ENCODE measurements around the gene EPRS1.
"Not testable (repeated sequence)": the region's sequence is repeated elsewhere in the genome, so short reads cannot be mapped to it uniquely, and the experiment has no call there.

Gene EPRS1

DNA sequence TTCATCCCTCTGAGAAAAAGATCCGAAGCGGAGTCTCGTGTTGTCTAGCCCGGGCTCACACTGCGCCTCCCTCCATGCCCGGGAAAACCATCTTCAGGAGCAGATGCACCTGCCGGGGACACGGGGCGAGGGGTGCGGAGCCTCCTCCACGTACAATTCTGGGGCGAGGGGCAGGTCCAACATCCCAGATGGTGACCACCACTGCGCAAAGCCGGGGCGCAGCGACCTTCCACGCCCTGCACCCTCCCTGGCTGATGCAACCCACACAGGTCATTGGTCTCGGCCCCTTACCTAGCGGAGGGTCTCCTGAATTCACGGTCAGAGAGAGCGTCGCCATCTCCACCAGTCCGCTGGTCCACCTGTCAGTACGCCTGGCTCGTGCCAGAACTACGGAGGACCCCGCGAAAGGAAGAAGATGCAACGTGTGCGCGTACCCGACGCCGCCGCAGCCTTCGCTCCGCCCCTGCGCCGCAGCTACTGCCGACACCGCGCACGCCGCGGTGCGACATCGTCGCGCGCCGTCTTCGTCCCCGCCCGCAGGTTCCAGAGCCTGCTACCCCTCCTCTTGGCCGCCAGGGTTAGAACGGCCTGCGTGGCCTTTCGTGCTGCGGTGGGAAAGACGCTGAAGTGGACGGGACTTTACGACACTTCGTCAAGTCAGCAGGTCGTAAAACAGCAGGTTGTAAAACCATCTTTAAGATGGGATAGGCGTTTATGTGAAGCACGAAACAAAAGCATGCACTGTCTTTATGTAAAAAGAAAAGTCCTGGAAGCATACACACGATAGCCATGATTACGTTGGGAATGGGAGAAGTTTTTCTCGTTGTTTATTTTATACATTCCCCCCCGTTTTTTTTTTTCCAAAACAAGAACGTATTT, at the start of gene EPRS1:
EPRS1 (minus strand) TSS at position 454 of the 879 bp plus-strand sequence; CDS start at position 337, 117 bp downstream.
- peak; percentile 94 for DNase-seq (ENCODE audit: low read depth)

DNA sequence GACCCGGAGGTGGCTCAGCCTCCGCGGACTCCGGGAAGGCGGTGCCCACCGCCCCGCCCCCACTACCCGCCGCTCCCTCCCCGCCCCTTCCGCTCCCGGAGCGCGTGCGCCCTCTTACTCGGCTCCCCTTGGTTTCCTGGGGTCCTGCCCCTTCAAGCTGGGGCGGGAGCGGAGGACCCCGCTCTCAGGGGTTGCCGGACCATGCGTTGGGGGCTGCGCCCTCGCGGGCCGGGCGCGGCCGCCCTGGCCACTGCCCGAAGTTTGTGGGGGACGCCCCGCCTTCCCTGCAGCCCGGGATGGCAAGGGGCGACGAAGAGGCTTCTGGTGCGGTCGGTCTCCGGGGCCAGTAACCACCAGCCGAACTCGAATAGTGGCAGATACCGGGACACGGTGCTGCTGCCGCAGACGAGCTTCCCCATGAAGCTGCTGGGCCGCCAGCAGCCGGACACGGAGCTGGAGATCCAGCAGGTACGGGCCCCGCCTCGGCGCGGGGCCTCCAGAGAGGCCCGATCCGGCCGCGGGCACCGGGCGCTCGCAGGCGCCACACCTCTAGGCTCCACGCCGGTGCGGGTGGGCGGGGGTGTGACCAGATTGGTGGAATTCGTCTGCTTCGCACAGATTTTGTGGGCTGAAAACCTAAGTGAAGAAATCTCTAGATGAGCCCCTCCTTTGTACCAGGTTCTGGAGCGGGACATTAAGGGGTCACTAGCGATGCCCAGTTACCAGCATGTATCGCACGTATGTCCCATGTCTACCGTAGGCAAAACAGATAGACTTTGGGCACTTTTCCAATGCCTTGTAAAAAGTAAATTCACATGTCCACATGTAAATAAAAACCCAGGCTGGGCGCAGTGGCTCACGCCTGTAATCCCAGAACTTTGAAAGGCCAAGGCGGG, 48.0 kb upstream of the EPRS1 start, which contains the start of gene IARS2:
IARS2 (plus strand) TSS at position 117 of the 896 bp plus-strand sequence; CDS start at position 202, 85 bp downstream.
- DNase-seq (ENCODE audit: low read depth) = peak; percentile 73

DNA sequence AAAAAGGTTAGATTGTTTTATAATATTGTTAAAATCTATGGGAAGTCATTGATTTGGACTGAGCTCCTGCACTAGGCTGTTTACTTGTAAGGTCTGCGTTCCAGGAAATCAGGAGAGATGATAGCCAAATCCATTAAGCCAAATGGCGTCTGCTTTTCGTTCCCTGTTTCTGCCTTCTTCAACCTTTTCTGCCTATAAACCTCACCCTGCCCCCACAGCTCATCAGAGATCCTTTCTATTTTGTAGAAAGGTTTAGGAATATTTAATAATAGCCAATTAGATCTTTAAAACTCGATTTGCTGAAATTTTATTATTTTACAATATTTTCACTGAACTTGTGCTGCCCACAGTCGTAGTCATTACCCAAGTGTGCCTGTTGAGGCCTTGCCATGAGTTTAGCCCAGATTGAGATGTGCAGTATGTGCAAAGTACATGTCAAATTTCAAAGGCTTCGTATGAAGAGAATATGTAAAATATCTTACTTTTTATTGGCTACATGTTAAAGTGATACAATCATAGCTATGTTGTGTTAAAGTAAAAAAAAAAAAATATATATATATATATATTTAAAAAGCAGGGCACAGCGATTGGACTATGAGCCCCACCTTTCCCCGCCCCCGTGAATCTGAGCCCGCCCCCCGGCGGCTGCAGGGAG, 47.2 kb upstream of the EPRS1 start:
- no peak for DNase-seq (ENCODE audit: low read depth)

DNA sequence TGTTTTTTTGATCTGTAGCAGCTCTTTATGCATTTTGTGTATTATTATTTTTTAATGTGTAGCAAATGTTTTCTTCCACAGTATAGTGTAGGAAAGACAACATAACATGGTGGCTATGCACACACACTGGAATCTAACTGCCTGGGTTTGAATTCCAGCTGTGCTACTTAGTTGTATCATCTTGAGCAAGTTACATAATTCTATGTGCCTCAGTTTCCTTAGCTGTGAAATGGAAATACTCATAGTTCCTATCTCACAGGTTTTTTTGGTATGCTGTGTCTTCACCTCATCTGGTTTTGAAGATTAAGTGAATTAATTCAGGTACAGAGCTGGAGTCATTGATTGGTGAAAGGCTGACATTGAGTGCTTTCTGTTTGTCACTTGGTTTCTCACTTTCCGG, 46.4 kb upstream of the EPRS1 start:
- DNase-seq (ENCODE audit: low read depth) = no peak

DNA sequence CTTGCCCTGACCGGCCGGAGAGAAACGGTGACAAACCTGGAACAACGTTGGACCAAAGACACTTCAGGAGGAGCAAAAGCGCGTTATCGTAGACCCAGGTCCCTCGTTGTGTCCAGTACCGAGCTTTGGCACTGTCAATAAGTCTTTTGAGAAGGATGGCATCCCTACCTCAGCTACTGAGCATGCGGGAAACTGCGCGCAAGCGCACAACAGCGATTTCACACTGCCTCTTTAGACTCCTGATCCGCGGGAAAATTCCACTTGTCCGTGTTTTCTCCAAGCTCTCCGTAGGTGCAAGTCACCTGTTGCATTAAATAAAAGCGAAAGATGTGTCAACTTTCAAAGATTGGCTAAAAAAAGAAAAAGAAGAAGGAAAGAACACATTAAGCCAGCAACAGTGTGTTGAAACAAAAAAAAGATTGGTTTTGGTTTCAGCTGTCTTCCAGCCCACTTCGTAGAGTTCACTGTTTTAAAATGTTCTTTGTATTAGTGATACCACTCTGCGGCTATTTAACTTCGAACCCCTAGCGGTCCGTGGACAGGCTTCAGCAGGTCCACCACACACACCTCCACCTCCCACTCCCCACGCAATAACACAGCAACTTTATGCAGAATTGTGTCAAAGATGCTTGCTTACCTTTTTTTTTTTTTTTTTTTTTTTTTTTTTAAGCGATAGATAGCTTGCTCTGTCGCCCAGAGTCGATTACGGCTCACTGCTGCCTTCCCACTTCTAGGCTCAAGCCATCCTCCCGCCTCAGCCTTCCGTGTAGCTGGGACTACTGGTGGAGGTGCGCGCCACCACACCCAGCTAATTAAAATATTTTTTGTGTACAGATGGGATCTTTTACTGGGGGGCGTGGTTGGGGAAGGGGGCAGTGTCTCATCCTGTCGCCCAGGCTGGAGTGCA, 43.6 kb upstream of the EPRS1 start, which contains the start of gene BPNT1:
BPNT1 (minus strand) TSS at position 139 of the 907 bp plus-strand sequence. CDS start 9,942 bp downstream, outside the sequence.
- DNase-seq (ENCODE audit: low read depth) = peak; percentile 86

DNA sequence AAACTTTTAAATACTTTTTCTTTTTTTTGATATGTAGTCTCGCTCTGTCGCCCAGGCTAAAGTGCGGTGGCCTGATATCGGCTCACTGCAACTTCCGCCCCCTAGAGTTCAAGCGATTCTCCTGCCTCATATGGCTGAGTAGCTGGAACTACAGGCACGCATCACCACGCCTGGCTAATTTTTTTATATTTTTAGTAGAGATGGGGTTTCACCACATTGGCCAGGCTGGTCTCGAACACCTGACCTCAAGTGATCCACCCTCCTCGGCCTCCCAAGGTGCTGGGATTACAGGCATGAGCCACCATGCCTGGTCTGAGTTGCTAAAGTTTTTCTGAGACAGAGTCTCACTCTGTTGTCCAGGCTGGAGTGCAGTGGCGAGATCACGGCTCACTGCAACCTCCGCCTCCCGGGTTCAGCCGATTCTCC, 40.0 kb upstream of the EPRS1 start:
- not testable (repeated sequence) for DNase-seq (ENCODE audit: low read depth)

DNA sequence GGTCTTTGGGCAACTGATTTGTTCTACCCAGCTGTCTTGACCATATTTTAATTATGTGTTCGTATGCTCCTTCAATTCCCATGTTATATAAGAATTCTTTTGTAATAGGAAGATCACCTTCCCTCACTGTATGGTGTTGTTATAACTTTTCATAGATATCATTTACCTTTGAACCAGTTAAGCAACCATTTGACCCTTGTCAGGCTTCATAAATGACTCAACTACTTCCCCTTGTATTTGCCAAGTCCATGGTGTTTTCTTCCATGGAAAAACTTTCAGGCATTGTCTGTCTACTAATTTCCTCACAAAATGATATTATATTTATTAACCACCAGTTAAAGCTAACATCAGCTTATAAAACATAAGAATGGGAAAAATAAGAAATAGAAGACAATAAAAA, 38.2 kb upstream of the EPRS1 start:
- no peak for DNase-seq (ENCODE audit: low read depth)

DNA sequence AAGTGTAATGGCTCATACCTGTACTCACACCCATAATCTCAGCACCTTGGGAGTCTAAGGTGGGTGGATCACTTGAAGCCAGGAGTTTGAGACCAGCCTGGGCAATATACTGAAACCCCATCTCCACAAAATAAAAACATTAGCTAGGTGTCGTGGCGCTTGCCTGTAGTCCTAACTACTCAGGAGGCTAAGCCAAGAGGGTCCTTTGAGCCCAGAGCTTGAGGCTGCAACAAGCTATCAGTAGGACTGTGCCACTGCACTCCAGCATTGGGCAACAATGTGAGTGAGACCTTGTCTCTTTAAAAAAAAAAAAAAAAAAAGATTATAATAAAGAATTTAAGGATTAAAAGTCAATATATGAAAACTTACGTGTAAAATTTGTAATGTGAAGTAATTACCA, 31.6 kb upstream of the EPRS1 start:
- no peak for DNase-seq (ENCODE audit: low read depth)

DNA sequence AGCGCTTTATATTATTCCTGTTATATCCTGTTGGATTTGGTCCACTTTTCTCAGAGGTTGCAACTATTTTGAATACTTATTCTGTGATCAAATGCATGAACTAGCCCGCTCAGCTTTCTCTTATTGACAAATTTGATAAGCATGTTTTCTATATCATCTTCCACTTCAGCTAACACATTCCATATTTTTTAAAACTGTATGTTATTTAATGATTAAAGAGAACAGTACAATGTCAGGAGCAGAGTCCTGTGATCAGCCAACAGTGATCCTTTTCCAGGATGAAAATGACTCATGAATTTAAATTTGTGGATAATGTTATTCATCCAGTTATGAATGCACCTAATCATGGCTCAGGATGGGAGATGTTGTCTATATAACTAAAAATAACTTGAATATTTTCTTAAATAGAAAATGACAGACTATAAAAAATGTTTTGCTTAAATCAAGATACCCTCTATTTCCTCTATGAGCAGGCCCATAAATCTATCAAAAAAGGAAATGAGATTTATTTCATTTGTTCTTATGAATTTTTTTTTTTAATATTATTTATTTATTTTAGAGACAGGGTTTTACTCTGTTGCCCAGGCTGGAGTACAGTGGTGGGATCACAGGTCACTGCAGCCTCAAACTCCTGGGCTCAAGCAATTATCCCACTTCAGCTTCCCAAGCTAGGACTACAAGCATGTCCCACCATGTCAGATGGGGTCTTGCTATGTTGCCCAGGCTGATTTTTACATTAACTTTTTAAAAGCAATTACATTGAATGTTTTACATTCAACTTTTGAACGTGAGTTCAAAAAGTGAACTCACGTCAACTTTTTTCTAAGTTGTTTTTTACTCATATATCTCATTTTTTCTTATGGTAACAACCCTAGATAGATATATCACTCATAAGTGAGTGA, 30.8 kb upstream of the EPRS1 start:
- DNase-seq (ENCODE audit: low read depth) = no peak

DNA sequence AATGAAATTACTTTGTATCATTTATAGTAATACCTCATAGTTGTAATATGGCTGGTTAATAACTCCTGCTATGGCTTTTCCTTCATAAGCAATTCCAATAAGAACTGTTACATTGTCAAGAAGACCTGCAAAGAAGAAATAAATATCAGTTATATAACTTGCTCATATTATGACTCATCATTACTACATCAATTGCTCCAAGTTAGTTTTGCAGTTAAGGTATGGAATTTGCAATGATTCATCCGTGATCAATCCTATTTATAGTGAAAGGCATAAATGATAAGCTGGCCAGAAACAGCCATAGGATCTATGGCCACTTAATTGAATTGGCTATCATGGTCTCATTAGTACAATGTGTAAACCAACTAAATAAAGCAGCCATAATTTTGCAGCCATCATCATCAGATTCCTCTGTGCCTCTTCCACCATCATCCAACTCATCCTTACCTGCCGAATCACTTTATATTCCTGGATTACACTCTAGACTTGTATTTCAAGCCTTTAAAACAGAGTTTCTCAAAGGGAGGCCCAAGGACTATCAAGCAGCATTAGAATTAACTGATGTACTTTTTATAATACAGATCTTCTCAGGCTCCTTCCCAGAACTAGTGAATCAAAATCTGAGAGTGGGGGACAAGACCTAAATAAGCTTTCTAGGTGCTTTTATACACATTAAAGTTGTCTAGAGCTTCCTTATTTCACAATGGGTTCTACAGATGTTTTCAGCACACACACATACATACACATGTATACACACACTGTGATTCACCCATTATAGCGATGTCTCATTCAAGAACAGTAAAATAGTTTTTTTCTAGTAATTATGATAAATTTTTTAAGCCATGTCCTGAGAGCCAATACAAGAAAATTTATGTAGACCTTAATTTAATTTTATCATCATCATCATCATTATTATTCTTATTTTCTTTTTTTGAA, 21.2 kb upstream of the EPRS1 start:
- no peak for DNase-seq (ENCODE audit: low read depth)

DNA sequence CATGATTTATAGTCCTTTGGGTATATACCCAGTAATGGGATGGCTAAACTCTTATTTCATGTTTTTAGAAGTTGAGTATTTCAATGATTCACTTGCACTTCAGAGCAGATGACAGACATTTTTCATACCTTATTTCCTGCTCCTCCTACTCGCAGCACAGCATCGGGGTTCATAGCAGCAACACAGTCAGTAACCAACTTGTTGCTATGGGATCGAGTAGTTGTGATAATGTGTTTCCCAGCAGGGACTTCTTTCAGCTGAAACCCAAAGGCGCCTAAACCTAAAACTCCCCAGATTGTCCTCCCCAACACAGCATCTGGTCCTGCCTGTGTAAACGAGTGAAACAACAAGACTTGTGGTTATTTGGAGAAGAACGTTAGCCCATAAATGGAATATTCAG, 16.3 kb upstream of the EPRS1 start:
- no peak for DNase-seq (ENCODE audit: low read depth)

DNA sequence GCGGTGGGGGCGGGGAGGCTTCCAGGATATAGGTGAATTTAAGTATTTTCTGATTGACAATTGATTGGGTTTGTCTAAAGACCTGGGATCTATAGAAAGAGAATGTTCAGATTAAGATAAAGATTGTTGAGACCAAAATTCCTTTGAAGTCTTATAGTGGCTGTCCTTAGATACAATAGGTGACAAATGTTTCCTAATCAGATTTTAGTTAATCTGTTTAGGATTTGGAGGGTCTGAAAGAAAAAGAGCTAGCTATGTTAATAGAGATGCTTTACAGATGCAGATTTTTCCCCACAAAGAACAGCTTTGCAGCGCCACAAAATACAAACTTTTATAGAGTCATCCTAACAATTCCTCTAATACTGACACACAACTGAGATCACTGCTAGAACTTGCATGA, 14.6 kb upstream of the EPRS1 start:
- DNase-seq (ENCODE audit: low read depth) = no peak

DNA sequence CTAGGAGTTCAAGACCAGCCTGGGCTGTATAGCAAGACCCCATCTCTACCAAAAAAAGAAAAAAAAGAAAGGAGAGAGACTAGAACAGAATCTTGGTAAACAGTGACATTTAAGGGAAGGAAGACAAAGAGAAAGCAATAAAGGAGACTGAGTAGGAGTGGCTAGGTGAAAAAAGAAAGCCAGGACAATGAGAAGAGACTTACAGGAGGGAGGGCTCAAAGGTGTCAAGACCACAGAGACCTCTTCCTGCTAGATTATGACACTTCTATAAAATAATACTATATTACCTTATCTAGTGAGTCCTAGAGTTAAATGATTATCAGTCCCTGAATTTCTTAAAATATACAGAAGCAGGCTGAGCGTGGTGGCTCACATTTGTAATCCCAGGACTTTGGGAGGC, 10.1 kb upstream of the EPRS1 start:
- DNase-seq (ENCODE audit: low read depth) = no peak

DNA sequence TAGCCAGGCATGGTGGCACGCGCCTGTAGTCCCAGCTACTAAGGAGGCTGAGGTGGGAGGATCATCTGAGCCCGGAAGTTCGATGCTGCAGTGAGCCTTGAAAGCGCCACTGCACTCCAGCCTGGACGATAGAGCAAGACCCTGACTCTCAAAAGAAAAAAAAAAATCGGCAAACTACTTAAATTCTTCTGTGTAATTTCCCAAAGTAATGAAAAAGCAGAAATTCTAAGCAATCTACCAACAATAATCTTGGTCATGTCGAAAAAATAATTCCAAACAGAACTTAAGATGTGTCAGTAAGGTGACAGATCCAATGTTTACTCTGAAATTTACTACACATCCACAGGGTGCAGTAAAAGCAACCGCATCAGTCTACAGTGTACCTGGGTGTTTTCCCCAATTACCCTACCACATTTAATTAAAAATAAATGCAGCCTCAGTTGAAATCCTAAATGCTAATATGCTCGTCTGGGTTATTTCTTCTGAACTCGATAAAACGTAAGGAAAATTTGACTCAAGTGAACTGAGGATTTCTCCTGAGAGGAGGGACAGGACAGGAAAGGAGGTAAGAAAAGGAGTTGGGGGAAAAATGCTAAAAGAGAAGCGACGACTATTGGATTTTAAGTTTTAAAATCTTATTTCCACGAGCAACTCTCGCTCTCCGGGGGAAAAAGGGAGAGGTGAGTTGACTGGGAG, 801 bp downstream of the EPRS1 start:
- DNase-seq (ENCODE audit: low read depth) = peak; percentile 2

DNA sequence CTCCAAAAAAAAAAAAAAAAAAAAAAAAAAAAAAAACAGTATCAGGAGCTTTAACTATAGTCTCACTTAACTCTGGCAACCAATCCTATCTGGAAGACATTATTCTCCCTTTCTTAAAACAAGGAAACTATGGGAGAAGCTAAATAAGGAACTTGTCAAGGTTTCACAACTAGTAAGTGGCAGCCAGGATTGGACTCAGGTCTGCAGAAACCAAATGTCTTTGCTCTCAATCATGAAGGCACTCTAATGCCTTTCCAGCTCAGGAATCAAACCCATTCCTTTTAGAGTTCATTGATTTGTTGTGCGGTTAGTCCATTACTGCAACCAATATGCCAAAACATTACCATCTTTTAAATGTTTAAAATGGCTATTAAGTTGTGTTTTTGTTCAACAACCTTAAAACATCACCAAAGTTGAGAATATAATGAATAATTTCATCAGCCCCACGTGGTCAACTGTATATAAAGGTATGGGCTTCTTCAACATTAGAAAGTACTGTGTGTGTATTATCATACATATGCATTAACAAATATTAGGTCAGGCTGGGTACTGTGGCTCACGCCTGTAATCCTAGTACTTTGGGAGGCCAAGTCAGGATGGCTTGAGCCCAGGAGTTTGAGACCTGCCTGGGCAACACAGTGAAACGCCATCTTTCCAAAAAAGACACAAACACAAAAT, 1.5 kb downstream of the EPRS1 start:
- DNase-seq (ENCODE audit: low read depth) = no peak

DNA sequence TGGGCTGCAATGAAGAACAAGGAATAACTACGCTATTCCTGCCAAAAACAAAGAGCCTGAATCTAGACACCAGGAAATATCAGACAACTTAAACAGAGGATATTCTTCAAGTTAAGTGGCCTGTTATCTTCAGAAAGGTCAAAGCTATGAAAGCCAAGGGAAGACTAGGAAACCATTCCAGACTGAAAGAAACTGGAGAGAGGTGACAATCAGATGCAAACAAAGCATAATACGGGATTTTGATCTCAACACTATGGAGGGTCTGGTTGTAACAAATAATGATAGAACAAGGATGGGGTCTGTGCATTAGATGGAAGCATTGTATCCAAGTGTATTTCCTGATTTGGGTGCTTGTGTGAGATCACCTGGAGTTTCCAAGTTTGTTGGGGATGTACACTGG, 2.7 kb downstream of the EPRS1 start:
- no peak for DNase-seq (ENCODE audit: low read depth)

DNA sequence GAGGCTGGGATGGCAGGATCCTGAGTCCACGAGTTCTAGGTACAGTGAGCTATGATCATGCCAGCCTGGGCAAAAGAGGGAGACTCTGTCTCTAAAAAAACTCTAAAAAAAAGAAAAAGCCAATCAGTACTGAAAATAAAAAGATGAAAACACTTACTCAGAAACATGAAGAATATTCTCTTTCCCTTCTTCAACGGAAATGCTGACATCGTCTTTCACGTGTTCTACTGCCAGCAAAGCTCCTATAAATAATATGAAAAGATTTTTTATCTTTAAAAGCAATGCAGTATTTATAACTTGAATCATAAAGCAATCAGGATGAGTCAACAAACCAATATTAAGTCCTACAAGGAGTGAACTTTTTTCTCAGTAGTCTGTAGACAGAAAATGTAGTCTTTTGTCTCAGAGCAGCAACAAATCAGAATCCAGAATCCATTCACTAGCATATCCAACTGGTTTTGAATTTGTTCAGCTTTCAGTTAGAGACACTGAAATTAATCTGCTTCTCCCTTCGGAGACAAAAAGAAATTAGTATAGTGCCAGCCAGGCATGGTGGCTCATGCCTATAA, 6.2 kb downstream of the EPRS1 start:
- DNase-seq (ENCODE audit: low read depth) = no peak

All from stromal cell of bone marrow (primary cell).